ENCODE measurements around the gene DDO. TPM values are rescaled to one million over a fixed set of nuclear protein-coding genes. Genes with fewer than 3 reads are reported as not detected.

DDO gene
- total and polyA plus RNA-seq, 2 of the 8 experiments (the other 6 are each of a cell fraction or from before 2014, with no cell fraction given): not detected

DNA sequence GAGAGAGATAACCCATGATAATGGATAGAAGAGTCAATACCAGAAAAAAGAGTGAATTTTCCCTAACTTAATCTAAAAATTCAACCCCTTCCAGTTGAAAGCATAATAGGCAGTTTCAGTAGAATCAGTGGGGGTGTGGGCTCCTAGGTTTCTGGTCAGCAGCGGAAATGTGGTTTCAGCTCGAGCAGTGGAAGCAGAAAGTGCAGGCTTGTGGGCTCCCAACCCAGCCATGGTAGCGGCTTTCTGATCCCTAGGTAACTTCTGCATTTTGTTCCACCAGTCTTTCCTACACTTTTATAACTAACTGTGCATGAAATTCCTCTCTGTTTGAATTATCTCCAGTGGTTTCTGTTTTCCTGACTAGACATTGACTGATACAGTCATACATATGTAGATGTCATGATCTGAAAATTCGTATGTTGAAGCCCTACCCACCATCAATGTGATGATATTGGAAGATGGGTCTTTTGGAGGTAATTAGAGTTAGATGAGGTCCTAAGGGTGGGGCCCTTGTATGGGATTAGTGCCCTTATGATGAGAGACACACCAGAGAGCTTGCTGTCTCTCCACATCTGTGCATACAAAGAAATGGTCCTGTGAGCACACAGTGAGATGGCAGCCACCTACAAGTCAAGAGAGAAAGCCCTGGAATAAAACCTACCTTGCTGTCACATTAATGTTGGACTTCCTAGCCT is 6.5 kb upstream of the DDO start (continued):
- no peak for TF ChIP-seq SP4 (IDR thresholded peaks at IDR 0.05; ENCODE audit: low read length)
- no peak for TF ChIP-seq POLR2A (IDR thresholded peaks at IDR 0.05; ENCODE audit: control extremely low read depth in 1 of 2, low read depth in 2 of 2, low read length in 2 of 2)
- TF ChIP-seq TAF1 (IDR thresholded peaks at IDR 0.05; ENCODE audit: low read depth, low read length): no peak
- no peak for TF ChIP-seq PHF8 (conservative IDR thresholded peaks at IDR 0.05; ENCODE audit: low read depth, low read length)
